HG03280 (cell line): Measurements from ENCODE around the gene SDF4.

Experiments used
- ATAC-seq: cut with Tn5 transposase; IDR thresholded peaks from one replicate; pipeline ENCODE4 v1.9.1; 2021; ENCODE audit warnings: mild to moderate bottlenecking, moderate library complexity; ENCODE audit not compliant: unreplicated experiment

The SDF4 gene

DNA sequence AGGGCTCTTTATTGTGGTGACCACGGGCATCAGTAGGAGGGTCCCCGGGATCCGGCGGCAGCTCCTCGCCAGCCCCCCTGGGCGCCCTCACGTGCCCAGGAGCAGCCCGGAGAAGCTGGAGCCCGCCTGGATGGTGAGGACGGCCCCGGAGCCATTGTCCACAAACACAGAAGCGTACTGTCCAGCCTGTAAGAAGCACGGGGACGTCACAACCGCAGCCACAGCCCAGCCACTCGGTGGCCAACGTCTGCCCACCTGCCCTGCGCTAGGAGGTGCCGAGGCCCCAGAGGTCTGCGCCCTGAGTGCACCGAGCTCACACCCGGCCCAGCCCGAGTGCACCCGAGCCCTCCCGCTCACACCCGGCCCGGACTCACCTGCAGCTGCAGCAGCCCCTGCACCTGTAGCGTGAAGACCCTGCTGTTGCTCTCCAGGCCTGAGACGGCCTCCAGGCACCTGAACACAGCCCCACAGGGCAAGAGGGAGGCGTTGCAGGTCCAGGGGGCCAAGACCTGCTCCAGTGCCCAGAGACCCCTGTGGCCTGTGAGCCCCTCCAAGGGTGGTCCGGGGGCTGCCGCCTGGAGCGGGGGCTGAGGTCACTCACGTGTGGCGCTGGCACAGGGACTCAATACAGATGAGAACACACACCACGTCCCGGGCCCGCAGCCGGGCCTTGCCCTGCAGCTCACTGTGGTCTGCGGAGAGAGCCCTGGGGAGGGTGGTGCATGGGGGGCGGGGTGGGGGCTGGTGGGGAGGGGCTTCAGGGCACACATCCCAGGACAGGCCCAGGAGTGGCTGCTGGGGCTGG is 10.9 kb upstream of the SDF4 start:
- ATAC-seq = no peak

DNA sequence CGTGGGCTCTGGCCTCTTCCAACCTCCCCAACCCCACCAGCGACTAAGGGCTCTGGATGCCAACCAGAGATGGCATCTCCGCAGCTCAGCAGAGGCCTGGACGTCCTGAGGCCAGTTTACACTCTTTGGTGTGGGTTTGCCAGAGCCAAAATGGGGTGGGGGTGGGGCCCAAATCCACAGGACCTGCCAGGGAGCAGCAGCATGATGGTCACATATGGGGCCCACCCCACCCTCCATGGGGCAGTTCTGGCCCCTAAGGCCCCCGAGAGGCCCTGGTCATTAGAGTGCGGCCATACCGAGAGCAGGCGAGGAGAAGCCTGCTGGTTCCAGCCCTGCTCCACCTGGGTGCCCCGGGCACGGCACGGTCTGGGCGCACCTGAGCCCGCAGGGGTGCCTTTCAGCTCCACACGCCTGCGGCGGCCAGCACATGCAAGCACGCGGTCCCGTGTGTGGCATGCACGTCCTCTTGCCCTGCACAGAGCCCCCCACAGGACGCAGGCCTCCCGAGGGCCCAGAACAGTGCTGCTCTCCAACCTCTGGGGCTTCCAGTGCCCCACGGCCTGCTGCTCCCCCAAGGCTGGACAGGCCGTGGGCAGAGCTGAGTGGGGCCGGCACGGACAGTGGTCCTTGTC is 9.9 kb upstream of the SDF4 start:
- ATAC-seq = no peak

DNA sequence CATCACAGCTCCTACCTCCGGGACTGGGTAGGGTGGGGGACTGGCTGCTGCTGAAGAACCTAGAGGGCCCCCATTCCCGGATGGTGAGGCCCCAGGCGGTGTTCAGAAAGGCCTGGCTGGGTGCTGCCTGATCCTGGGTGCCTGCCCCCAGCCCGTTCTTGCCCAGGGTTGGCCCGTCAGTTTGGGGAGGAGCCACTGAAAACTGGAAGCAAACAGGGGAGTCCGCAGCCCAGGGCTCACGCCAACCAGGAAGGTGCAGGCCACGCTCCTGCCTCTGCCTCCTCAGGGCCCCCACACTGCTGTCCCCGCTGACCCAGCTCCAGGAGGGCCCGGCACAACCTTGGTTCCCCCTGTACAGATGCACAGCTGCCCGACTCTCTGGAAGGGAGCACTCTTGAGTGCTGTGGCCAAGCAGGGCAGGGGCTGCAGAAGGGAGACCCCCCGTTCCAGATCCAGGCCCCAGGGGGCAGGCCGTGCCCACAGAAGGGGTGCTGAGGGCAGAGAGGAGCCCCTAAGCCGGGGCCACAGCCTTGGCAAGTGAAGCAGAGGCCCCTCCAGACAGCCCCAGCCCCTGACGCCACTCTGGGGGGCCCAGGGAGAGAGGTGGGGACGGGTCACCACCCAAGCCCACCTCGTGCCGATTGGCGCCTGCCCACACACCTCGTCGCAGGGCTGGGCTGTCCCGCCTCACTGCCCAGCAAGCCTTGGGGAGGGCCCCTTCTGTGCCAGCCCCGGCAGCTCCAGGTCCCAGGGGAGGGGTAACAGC is 9.2 kb upstream of the SDF4 start:
- no peak for ATAC-seq

DNA sequence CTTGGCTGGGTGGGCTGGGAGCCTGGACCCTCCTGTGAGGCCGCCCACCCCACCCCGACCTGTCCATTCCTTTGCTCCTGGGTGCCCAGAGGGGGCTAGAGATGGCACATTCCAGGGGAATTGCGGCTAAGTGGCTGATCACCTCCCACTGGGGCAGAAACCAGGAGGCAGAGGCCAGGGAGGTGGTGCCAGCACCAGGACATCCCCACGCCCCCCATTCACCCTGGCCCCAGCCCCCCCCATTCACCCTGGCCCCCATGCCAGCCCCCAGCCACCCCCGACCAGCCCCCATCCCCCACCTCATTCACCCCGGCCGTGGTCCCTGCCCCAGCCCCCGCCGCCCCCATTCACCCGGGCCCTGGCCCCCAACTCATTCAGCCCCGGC is 8.5 kb upstream of the SDF4 start:
- ATAC-seq = no peak

DNA sequence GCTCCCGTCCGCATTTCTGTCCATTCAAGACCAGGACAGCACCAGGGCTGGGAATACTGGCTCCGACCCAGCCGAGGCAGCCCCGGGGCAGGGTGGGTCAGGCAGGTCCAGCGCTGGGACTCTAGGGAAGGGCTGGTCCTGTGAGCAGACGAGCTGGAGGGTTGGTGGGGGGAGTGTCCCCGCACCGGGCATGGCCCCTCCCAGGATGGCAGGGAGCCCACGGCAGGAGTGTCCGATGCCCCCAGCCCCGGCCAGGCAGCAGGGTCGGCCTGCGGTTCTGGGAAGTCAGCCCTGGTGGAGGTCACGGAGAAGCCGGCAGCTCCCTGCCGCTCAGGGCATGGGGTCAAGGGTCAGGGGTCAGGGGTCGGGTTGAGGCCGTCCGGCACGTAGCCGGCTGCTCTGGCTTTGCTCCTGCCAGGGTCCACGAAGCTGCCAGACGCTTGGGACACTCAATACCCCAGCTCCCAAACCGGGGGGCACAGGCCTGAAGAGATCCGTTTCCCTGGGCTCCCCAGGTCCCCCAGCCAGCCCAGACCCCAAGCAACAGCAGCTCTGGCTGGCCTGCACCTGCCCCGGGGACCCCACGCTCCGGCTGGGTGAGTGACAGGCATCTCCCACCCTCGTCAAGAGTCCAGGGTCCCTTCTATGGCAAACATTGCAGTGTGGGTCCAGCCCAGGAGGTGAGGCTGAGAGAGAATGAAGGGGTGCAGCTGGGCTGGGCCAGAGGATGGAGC is 8.0 kb upstream of the SDF4 start:
- ATAC-seq = no peak

DNA sequence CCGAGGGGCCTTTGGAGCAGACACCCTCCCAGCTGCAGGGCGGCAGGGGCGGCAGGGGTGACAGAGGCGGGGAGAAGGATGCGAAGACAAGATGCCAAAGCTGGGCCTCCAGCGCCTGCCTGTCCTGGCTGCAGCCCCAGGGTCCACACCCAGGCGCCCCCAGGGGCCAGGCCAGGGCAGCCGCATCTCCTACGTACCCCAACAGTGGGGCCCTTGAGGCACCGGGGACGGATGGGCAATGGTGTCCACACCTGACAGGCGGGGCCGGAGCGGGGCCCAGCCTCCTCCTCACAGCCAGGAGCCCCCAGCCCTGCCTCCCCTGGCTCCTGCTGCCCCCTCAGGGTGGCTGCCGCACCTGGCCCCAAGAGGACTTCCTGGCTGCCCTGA is 7.4 kb upstream of the SDF4 start:
- no peak for ATAC-seq

DNA sequence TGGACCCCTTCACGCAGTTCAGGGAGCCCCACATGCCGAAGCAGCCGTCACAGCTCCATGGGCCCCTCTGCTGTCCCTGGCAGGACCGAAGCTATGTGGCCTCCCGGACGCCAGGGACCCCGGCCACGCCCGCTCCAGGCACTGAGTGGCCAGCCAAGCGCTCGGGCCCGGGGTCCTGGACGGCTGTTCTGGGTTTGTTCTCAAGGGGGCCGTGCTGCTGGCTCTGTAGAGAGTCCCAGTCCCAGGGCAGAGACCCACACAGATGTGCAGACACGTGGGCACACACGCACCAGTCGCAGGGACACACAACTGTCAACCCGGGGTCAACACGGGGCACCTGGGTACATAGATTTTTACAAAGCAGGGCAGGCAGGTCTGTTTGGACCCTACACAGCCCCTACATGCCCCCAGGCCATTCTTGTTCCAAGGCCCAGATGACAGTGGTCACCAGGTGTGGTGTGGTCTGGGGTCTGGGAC is 6.9 kb upstream of the SDF4 start:
- ATAC-seq = no peak

DNA sequence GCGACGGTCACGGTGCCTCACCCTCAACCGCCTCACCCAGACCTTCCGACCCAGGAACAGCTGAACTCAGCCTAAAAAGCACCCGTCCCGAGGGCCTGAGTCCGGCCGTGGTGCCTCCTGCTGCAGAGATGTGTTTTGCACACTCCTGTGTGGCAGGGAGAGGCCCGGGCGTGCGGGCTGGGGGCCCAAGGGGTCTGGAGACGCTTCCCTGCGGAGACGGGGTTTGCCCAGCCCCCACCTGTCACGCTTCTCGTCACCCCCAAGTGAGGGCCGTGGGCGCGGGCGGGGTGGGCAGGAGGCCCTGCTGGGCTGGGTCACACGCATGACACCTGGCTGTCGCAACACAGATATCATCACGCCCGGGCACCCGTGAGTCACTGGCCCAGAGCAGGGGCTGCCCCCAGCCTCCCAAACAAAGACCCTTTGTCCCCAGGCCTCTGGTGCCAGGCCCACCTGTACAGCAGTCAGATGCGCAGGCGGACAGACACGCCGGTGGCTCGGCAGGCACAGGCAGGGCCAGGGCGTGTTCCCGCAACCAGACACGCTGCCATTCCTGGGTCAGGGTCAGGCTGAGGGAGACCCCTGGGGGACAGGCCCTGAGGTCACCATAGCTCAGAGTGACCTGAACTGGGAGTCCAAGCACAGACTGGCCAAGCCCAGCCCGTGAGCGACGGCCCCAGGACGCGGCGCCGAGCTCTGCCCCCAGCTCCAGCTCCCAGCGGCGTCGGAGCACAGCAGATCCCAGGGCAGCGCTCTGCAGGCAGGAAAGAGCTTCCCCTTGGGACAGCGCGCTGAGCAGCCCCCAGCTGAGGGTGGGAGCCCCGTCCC is 6.3 kb upstream of the SDF4 start:
- no peak for ATAC-seq

DNA sequence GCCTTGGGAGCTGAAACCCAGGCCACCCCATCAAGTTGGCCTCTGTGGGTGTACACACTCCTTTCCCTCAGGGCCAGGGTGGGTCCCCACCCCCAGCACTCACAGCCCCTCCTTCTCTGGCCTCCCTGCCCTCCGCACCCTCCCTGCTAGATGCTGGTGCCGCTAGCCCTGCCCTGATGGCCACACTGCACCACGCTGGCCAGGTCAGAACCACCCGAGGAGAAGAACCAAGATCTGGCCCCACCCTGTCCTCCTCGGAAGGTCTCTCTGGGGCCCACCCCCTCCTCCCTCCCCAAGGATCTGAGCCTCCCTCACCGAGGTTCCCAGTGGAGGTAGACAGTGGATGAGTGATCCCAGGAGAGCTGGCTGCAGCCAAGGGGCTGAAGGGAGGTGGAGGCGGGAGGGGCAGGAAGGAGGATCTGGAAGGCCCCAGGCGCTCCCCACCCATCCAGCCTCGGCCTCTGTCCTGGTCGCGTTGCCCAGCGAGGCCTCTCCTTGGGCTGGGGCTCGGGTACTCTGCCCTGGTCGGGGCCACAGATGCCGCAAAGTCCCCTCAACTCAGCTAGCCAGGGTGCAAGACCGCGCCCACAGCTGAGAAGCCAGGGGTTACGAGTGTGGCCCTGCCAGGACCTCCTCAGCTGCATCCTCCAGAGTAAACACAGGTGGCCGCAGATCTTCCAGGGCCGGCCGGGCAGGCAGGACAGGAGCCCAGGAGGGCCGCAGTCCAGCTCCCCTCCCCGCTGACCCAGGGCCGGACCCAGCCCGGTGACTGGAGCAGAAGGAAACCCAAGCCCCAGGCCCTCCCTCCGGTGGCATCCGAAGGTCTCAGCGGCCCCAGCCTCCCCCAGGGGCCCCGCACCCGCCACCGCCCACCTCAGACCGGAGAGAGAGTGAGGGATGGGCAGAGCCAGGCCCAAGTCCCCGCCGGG is 5.4 kb upstream of the SDF4 start:
- no peak for ATAC-seq

DNA sequence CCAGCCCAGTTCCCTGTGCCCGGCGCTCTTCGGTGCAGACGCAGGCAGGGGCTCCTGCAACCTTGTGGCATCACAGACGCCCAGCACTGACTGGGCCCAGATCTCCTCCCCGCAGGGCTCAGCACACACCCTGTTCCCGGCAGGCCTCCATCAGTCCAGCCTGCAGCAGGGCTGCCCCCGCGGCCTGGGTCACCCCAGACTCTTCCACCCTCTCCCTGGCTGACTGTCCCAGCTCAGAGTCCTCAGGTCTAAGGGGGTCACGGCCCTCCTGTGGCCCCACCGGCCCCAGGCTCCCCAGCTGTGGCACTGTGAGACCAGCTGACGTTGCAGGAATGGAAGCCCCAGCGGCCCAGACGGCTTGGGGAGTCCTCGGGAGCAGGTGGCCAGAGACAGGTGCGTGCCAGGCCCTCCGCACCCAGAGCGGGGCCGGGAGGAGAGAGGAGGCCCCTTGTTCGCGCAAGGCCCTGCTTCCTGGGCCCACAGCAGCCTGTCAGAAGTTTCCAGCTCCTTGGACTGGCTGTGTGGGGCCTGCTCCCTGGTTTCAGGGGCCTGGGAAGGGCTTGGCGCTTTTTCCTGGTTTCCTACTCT is 4.5 kb upstream of the SDF4 start:
- no peak for ATAC-seq

DNA sequence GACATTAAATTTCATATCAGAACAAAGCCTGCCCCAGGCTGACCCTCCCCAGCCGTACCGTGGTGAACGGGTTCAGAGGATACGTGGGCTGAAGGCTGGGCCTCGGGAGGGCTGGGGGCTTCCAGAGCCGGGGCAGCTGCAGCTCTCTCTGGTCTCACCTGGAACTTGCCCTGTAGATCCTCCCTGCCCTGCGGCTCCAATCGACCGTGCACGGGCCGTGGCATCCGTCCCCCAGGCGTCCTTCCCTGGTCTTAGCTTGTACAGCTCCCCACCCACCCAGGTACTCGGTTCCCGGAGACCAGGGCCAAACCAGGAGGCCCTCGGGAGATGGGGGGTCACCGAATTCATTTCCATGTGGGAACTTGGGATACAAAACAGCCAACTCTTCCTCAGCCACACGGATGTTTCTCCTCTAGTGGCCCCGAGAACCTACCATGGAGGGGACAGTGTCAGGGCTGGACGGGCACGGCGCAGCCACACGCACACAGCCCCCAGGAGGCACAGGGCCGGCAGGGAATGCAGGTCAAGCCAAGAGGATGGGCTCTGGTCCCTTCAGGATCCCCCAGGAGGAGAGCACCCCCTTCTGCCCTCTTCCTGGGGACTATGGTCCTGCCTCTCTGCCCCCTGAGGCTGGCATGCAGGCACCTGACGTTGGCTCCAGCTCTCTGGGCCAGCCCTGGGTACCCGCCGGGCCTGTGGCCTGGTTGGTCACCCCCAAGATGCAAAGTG is 3.4 kb upstream of the SDF4 start:
- no peak for ATAC-seq

DNA sequence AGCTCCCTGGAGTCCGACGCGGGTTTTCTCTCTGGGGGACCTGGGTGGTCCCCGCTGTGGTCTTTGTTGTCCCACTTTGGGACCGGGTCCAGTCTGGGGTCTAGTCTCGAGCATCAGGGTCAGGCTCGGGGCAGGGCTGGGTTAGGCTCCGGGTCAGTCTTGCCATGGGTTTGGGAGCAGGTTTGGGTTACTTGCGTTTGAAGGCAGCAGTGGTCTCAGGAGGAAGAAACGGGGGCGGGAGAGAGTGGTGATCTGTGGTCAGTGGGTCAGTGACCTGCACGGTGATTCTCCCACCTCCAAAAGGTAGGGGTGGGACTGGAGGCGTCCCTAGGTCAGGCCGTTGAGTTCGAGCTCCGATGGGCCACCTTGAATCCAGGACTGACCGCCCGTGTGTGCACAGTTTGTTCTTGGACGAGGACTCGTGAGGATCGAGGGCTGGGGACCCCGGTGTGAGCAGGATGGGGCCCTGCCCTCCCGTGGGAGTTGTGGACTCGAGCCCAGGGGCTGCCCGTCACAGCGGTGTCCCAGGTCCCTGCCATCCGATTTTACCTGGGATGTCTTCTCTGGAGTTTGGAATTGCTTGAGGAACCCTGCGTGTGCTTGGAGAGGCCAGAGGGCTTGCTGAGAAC is 2.5 kb upstream of the SDF4 start:
- ATAC-seq = no peak

DNA sequence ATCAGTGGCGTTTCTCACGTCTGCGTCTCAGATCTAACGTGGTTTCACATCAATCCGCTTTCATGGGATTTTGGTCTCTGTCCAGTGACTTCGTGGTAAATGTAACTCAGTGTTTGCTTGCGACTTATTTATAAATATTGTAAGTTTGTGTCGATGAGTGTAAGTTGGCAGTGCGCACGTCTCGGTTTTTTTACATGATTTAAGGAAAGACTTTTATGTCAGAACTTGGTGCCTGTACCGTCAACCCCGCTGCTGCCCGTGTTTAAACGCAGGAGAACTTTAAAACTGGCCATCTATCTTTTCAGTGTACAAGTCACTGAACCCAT is 1.7 kb upstream of the SDF4 start:
- no peak for ATAC-seq

DNA sequence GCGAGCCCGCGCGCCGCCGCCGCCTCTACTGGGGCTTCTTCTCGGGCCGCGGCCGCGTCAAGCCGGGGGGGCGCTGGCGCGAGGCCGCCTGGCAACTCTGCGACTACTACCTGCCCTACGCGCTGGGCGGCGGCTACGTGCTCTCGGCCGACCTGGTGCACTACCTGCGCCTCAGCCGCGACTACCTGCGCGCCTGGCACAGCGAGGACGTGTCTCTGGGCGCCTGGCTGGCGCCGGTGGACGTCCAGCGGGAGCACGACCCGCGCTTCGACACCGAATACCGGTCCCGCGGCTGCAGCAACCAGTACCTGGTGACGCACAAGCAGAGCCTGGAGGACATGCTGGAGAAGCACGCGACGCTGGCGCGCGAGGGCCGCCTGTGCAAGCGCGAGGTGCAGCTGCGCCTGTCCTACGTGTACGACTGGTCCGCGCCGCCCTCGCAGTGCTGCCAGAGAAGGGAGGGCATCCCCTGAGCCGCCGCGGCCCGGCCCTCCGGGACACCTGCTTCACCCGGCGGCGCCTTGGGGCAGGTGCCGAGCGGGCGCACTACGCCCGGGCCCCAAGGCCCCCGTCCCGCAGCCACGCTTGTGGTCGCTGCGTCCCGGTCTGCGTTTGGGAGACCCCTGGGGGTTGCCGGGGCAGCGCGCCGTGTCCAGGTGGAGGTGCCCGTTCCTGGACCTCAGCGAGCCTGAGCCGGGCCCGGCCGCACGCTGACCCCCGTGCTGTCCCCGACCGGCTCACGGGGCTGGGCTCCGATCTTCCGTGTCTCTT is 1.2 kb upstream of the SDF4 start:
- ATAC-seq = no peak

DNA sequence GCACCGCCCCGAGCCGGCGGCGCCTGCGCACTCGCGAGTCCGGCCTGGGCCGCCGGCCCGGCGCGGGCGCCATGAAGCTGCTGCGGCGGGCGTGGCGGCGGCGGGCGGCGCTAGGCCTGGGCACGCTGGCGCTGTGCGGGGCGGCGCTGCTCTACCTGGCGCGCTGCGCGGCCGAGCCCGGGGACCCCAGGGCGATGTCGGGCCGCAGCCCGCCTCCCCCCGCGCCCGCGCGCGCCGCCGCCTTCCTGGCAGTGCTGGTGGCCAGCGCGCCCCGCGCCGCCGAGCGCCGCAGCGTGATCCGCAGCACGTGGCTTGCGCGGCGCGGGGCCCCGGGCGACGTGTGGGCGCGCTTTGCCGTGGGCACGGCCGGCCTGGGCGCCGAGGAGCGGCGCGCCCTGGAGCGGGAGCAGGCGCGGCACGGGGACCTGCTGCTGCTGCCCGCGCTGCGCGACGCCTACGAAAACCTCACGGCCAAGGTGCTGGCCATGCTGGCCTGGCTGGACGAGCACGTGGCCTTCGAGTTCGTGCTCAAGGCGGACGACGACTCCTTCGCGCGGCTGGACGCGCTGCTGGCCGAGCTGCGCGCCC is 501 bp upstream of the SDF4 start, which contains the start of gene B3GALT6:
Gene B3GALT6 (plus strand): TSS at position 30 of the 588 bp plus-strand sequence. CDS start 42 bp downstream, at position 72.
- no peak for ATAC-seq

DNA sequence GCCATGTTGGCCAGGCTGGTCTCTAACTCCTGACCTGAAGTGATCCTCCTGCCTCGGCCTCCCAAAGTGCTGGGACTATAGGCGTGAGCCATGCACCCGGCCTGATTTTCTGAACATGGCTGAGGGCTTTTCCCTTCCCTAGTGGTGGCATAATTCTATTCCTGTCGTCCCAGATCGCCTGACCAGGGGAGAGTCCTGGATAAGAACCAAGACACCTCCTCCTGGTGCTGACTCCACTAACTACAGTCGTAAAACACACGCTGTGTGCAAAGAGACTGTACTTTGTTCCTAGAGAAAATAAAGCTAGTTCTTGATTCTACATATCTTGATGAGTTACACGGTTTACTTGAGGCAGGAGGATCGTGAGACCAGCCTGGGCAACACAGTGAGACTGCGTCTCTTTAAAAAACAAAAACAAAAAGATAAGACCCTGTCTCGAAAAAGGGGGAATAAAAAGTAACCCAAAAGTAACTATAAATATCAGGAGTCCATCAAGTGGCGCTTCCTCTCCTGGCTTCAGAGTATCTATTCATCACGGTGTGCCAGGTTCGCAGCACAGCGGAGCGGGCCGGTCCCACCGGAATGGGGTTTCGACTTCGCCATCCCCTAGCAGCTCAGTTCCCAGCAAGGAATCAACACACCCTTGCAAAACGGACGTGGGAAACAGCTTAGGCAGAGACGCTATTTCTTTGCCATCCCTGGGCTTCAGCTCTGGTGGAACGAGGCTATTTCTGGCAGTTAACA is 973 bp downstream of the SDF4 start:
- ATAC-seq = no peak
